ENCODE measurements around the gene ST6GAL1. TPM values are rescaled to one million over a fixed set of nuclear protein-coding genes. Genes with fewer than 3 reads are reported as not detected.
A peak's percentile ranks its signal among the peaks of the same experiment; 100 is the strongest.
"Not testable (repeated sequence)": the region's sequence is repeated elsewhere in the genome, so short reads cannot be mapped to it uniquely, and the experiment has no call there.

Gene ST6GAL1
- total and polyA plus RNA-seq, 2 of the 8 experiments (the other 6 are each of a cell fraction or from before 2014, with no cell fraction given) = 62.8 to 80.9 TPM

DNA sequence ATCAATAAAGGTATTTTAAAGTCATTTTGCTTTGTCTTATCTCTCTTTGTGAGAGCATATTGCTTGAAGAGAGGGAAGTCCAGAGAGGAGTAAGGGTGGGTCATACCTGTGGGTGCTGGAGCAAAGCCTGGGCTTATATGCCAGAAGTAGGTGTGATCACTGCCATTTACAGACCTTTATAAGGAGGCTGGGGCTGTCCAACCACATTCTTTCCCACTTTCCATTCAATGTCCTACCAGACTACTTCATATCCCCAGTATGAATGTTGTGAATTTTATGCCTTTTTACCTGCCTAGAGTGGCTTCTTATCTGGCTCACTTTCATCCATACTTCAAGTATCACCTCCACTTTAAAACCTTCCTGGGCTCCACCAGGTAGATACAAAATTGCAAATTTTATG lies 39.4 kb upstream of the ST6GAL1 start:
- H3K27ac ChIP-seq (ENCODE audit: low read depth, low read length) = no peak overlapping the region
- H3K4me3 ChIP-seq (ENCODE audit: extremely low read depth in 1 of 4, insufficient read depth in 2 of 4, low read depth in 3 of 4, low read length in 4 of 4) = no peak overlapping the region
- no peak overlapping the region for H3K9ac ChIP-seq (replicated peaks in 1 of 4; ENCODE audit: extremely low read depth in 1 of 4, low read depth in 3 of 4, low read length in 3 of 4)
- H2BK5ac ChIP-seq (ENCODE audit: low read depth, low read length) = no peak overlapping the region
- TF ChIP-seq NRF1 (IDR thresholded peaks at IDR 0.05; ENCODE audit: low read depth, low read length) = no peak
- H2BK15ac ChIP-seq (ENCODE audit: low read length) = no peak overlapping the region
- no peaks in the 10 kb centered on the region for H4K20me1 ChIP-seq (replicated peaks in 1 of 2; ENCODE audit: control insufficient read depth in 1 of 2, insufficient read depth in 2 of 2, low read length in 2 of 2)
- H3K9me3 ChIP-seq (ENCODE audit: insufficient read depth in 2 of 2, low read depth in 1 of 2, low read length in 1 of 2) = peaks cover 7% of the 10 kb centered on the region in 2 experiments; a peak in 3 of 4 replicates
- ChIA-PET CTCF (ENCODE audit: partially characterized antibody) (no interaction called here), POLR2A (ENCODE audit: partially characterized antibody) (no interaction called here)
- H3K36me3 ChIP-seq (ENCODE audit: control insufficient read depth in 2 of 4, insufficient read depth in 4 of 4, low read length in 3 of 4) = peaks cover 0 to 3% (median 0%) of the 10 kb centered on the region in 4 experiments; a peak in 1 of 8 replicates
- H3K23ac ChIP-seq (ENCODE audit: insufficient read length) = no peak overlapping the region
- H4K5ac ChIP-seq (ENCODE audit: insufficient read length, low read depth, low read length) = no peak overlapping the region
- H3K18ac ChIP-seq (ENCODE audit: extremely low read depth, low read length) = no peak overlapping the region
- no peak overlapping the region for H2AK5ac ChIP-seq (ENCODE audit: low read depth, low read length)
- no peak overlapping the region for H3K4ac ChIP-seq (replicated peaks; ENCODE audit: insufficient read length, low read depth, low read length)
- DNase-seq (ENCODE audit: low read depth in 1 of 2, low spot score in 2 of 2) (no peak), FAIRE-seq (no peak)
- H4K8ac ChIP-seq (ENCODE audit: extremely low read depth, insufficient read depth, low read length) = no peak overlapping the region
- no peak overlapping the region for H3K4me2 ChIP-seq (ENCODE audit: insufficient read depth in 1 of 2, low read depth in 2 of 2, low read length in 2 of 2)
- H3K56ac ChIP-seq (replicated peaks; ENCODE audit: insufficient read length, low read depth, low read length) = no peak overlapping the region
- H3K79me1 ChIP-seq (ENCODE audit: low read depth, low read length) = no peaks in the 10 kb centered on the region
- no peaks in the 10 kb centered on the region for H3K23me2 ChIP-seq (ENCODE audit: low read depth, low read length)
- no peak overlapping the region for H2BK12ac ChIP-seq (ENCODE audit: low read depth, low read length)
- H4K91ac ChIP-seq (replicated peaks; ENCODE audit: insufficient read length, low read length) = peak overlapping the region; percentile 55
- 0 out of 2 replicates have a peak overlapping the region, but pooled peaks have one; percentile 15 for H2BK20ac ChIP-seq (ENCODE audit: low read length)
- H3K79me2 ChIP-seq (ENCODE audit: control insufficient read depth in 1 of 2, insufficient read depth in 2 of 2, low read length in 2 of 2) = no peaks in the 10 kb centered on the region
- no peak overlapping the region for H3K14ac ChIP-seq (ENCODE audit: insufficient read length)
- H3K4me1 ChIP-seq (replicated peaks in 1 of 4; ENCODE audit: control insufficient read depth in 3 of 4, insufficient read depth in 4 of 4, low read length in 3 of 4) = peaks cover 0 to 16% (median 13%) of the 10 kb centered on the region in 4 experiments; a peak in 5 of 7 replicates
- H2AFZ ChIP-seq (ENCODE audit: low read length) = no peak overlapping the region
- no peaks in the 10 kb centered on the region for H3K27me3 ChIP-seq (replicated peaks in 1 of 4; ENCODE audit: control insufficient read depth in 3 of 4, extremely low read depth in 1 of 4, insufficient read depth in 3 of 4, low read length in 3 of 4)
- no peak overlapping the region for H2BK120ac ChIP-seq (replicated peaks; ENCODE audit: low read depth, low read length)

DNA sequence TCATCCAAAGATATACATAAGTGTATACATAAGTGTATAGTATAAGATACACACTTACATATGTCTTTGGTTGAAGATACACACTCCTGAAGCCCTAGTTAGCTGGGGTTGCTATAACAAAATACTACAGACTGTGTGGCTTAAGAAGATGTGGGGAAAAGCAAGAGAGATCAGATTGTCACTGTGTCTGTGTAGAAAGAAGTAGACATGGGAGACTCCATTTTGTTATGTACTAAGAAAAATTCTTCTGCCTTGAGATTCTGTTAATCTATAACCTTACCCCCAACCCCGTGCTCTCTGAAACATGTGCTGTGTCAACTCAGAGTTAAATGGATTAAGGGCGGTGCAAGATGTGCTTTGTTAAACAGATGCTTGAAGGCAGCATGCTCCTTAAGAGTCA lies 37.3 kb upstream of the ST6GAL1 start:
- H3K79me1 ChIP-seq (ENCODE audit: low read depth, low read length); H4K5ac ChIP-seq (ENCODE audit: insufficient read length, low read depth, low read length); H3K4me2 ChIP-seq (ENCODE audit: insufficient read depth in 1 of 2, low read depth in 2 of 2, low read length in 2 of 2); H3K4ac ChIP-seq (replicated peaks; ENCODE audit: insufficient read length, low read depth, low read length); H2BK20ac ChIP-seq (ENCODE audit: low read length); H2BK120ac ChIP-seq (replicated peaks; ENCODE audit: low read depth, low read length); H3K23me2 ChIP-seq (ENCODE audit: low read depth, low read length); H3K23ac ChIP-seq (ENCODE audit: insufficient read length); H2AK5ac ChIP-seq (ENCODE audit: low read depth, low read length); H2BK12ac ChIP-seq (ENCODE audit: low read depth, low read length); H4K91ac ChIP-seq (replicated peaks; ENCODE audit: insufficient read length, low read length); FAIRE-seq; H3K9me3 ChIP-seq (ENCODE audit: insufficient read depth in 2 of 2, low read depth in 1 of 2, low read length in 1 of 2); H3K14ac ChIP-seq (ENCODE audit: insufficient read length); H2BK15ac ChIP-seq (ENCODE audit: low read length); H3K56ac ChIP-seq (replicated peaks; ENCODE audit: insufficient read length, low read depth, low read length); H4K20me1 ChIP-seq (replicated peaks in 1 of 2; ENCODE audit: control insufficient read depth in 1 of 2, insufficient read depth in 2 of 2, low read length in 2 of 2); H3K27me3 ChIP-seq (replicated peaks in 1 of 4; ENCODE audit: control insufficient read depth in 3 of 4, extremely low read depth in 1 of 4, insufficient read depth in 3 of 4, low read length in 3 of 4); H3K9ac ChIP-seq (replicated peaks in 1 of 4; ENCODE audit: extremely low read depth in 1 of 4, low read depth in 3 of 4, low read length in 3 of 4); H3K36me3 ChIP-seq (ENCODE audit: control insufficient read depth in 2 of 4, insufficient read depth in 4 of 4, low read length in 3 of 4); H3K27ac ChIP-seq (ENCODE audit: low read depth, low read length); H2AFZ ChIP-seq (ENCODE audit: low read length); H4K8ac ChIP-seq (ENCODE audit: extremely low read depth, insufficient read depth, low read length); H3K18ac ChIP-seq (ENCODE audit: extremely low read depth, low read length); DNase-seq (ENCODE audit: low read depth in 1 of 2, low spot score in 2 of 2); H3K79me2 ChIP-seq (ENCODE audit: control insufficient read depth in 1 of 2, insufficient read depth in 2 of 2, low read length in 2 of 2); H2BK5ac ChIP-seq (ENCODE audit: low read depth, low read length); H3K4me3 ChIP-seq (ENCODE audit: extremely low read depth in 1 of 4, insufficient read depth in 2 of 4, low read depth in 3 of 4, low read length in 4 of 4): not testable (repeated sequence)
- ChIA-PET POLR2A (ENCODE audit: partially characterized antibody) (interaction anchor here (1.0 kb wide), 1 partner anchor 109 kb away, joined by 3 read pairs; no protein-coding TSS in a partner anchor), CTCF (ENCODE audit: partially characterized antibody) (interaction anchor here (0.6 to 1.2 kb wide), 6 partner anchors 11 to 220 kb away, joined by 3 to 5 read pairs (median 3); no protein-coding TSS in a partner anchor)
- no CpG with 5 or more reads among the region's 2 CpGs for WGBS, 2 experiments (ENCODE audit: extremely low coverage in 1 of 2, insufficient coverage in 1 of 2, insufficient read length in 1 of 2, insufficient replicate concordance in 2 of 2, low coverage in 1 of 2, low lambda C conversion rate in 2 of 2, missing lambda C conversion rate in 1 of 2)
- peaks cover 2 to 17% (median 5%) of the 10 kb centered on the region in 4 experiments; a peak in 6 of 7 replicates for H3K4me1 ChIP-seq (replicated peaks in 1 of 4; ENCODE audit: control insufficient read depth in 3 of 4, insufficient read depth in 4 of 4, low read length in 3 of 4)

Data from H1 (cell line).